Endothelial cell of umbilical vein (primary cell): ENCODE results near the gene LARP1B.
"Not testable (repeated sequence)": the region's sequence is repeated elsewhere in the genome, so short reads cannot be mapped to it uniquely, and the experiment has no call there.

Experiments
- EZH2 ChIP-seq: IDR thresholded peaks from 2 replicates; pipeline ENCODE4 v1.6.1; 2012; ENCODE audit warnings: borderline replicate concordance, low read depth, mild to moderate bottlenecking, moderate library complexity, low read length, inconsistent platforms; ENCODE audit not compliant: severe bottlenecking
- JUN ChIP-seq: IDR thresholded peaks from 2 replicates; pipeline ENCODE4 v1.6.1; 2011; ENCODE audit warnings: borderline replicate concordance, low read depth; ENCODE audit not compliant: insufficient read length, insufficient read depth
- POLR2A ChIP-seq: IDR thresholded peaks from 2 replicates; pipeline ENCODE4 v1.6.1; 2012; ENCODE audit warnings: low read depth, mild to moderate bottlenecking, control low read depth, low read length
- POLR2AphosphoS5 ChIP-seq: IDR thresholded peaks from 2 replicates; pipeline ENCODE4 v1.6.1; 2012; ENCODE audit warnings: low read depth, mild to moderate bottlenecking, control low read depth, low read length, moderate library complexity; ENCODE audit not compliant: insufficient read depth
- TF ChIP-seq, protein P1 (sequence below), 2 donors: IDR thresholded peaks; 1 replicate in 1 of 2; 2 replicates in 1 of 2; pipeline ENCODE4 v1.5.1; 2011; ENCODE audit warnings: low read length in 2 of 2, mild to moderate bottlenecking in 2 of 2, moderate library complexity in 2 of 2, control low read depth in 1 of 2, inconsistent platforms in 1 of 2, low read depth in 1 of 2; ENCODE audit not compliant: insufficient read depth in 1 of 2; ENCODE audit errors: extremely low read depth in 1 of 2

- TF ChIP-seq, protein P1, sequence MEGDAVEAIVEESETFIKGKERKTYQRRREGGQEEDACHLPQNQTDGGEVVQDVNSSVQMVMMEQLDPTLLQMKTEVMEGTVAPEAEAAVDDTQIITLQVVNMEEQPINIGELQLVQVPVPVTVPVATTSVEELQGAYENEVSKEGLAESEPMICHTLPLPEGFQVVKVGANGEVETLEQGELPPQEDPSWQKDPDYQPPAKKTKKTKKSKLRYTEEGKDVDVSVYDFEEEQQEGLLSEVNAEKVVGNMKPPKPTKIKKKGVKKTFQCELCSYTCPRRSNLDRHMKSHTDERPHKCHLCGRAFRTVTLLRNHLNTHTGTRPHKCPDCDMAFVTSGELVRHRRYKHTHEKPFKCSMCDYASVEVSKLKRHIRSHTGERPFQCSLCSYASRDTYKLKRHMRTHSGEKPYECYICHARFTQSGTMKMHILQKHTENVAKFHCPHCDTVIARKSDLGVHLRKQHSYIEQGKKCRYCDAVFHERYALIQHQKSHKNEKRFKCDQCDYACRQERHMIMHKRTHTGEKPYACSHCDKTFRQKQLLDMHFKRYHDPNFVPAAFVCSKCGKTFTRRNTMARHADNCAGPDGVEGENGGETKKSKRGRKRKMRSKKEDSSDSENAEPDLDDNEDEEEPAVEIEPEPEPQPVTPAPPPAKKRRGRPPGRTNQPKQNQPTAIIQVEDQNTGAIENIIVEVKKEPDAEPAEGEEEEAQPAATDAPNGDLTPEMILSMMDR (IDR thresholded peaks at IDR 0.05; ENCODE audit: extremely low read depth in 1 of 2, insufficient read depth in 1 of 2, low read depth in 1 of 2, low read length in 2 of 2): not testable (repeated sequence)
- TF ChIP-seq JUN, POLR2A, EZH2, POLR2AphosphoS5: not testable (repeated sequence)
These were observed 34.2 kb downstream of the LARP1B start for GRCh38 chr4:128095293-128095692.
